Transverse colon (tissue), 4 donors: ENCODE data around the gene SYT1. TPM values are rescaled to one million over a fixed set of nuclear protein-coding genes. Genes with fewer than 3 reads are reported as not detected.

Source experiments
- DNase-seq: peaks from one replicate; pipeline ENCODE4 v3.0.0-alpha.2; 2019
- H3K27ac ChIP-seq, 4 donors: fragments of 200-600 bp; sonication (generic); 2 replicates each; pipeline ENCODE4 v1.5.1; 2016 to 2018; ENCODE audit warnings: inconsistent platforms in 4 of 4
- H3K27me3 ChIP-seq: fragments of 200-600 bp; sonication (generic); 2 replicates; pipeline ENCODE4 v1.5.1; 2017; ENCODE audit warnings: inconsistent platforms
- H3K36me3 ChIP-seq, 4 donors: fragments of 200-600 bp; sonication (generic); 2 replicates each; pipeline ENCODE4 v1.5.1; 2017 to 2019; ENCODE audit warnings: inconsistent platforms in 4 of 4
- H3K4me1 ChIP-seq, 4 donors: fragments of 200-600 bp; sonication (generic); 2 replicates each; pipeline ENCODE4 v1.5.1; 2017 to 2020; ENCODE audit warnings: inconsistent platforms in 4 of 4
- H3K4me3 ChIP-seq, 4 donors: fragments of 200-600 bp; sonication (generic); 1 replicate in 1 of 4; 2 replicates in 3 of 4; pipeline versions ENCODE4 v1.5.1 to v1.6.1; 2017 to 2019; ENCODE audit warnings: inconsistent platforms in 4 of 4
- H3K9me3 ChIP-seq, 2 donors: fragments of 200-600 bp; sonication (generic); 2 replicates each; pipeline ENCODE4 v1.5.1; 2017 to 2019; ENCODE audit warnings: inconsistent platforms in 2 of 2
- EP300 ChIP-seq: sonication (generic); formaldehyde crosslinking; IDR thresholded peaks from one replicate; pipeline ENCODE4 v1.6.1; 2017; ENCODE audit warnings: antibody characterized with exemption, low read depth
- POLR2A ChIP-seq: fragments of 450-650 bp; IDR thresholded peaks from one replicate; pipeline ENCODE4 v1.6.1; 2016; ENCODE audit warnings: antibody characterized with exemption, mild to moderate bottlenecking, moderate library complexity
- POLR2AphosphoS5 ChIP-seq, 3 donors: sonication (generic); formaldehyde crosslinking; IDR thresholded peaks; one replicate each; pipeline ENCODE4 v1.6.1; 2016; ENCODE audit warnings: antibody characterized with exemption in 3 of 3
- WGBS, 2 donors: methylation state at CpG; one replicate each; pipeline ENCODE4 v1.1.5; 2018; ENCODE audit warnings: low coverage in 1 of 2; 5-methylcytosine and 5-hydroxymethylcytosine counted together
- in situ Hi-C, 4 donors: fragments of 200-750 bp; cut with MboI; loops; one replicate each; pipeline versions ENCODE4 v1.15.0 to v1.15.1; 2017; ENCODE audit warnings: low sequenced_read_pairs in 3 of 4, low pct_ligation_motif_present in 1 of 4, low pct_unique_long_range_greater_than_20kb in 1 of 4
- intact Hi-C: fragments of 100-400 bp; cut with DNase I; formaldehyde crosslinking; loops from one replicate; pipeline ENCODE4 v1.15.1; 2023; ENCODE audit warnings: low total_unique reads
- total RNA-seq, 4 donors: library from RNA; depleted of rRNA; stranded (reverse); fragments of >200 nt; gene quantifications; one replicate each; pipeline ENCODE4 v1.1.0, GENCODE V29; 2016
- TF ChIP-seq, protein P1 (sequence below), 5 experiments: fragments of 200-600 bp in 3 of 5; fragments of 450-650 bp in 2 of 5; sonication (generic) in 3 of 5; IDR thresholded peaks; 1 replicate in 2 of 5; 2 replicates in 3 of 5; pipeline ENCODE4 v1.5.1; 2016 to 2017; ENCODE audit warnings: antibody characterized with exemption in 5 of 5, inconsistent platforms in 3 of 5, mild to moderate bottlenecking in 2 of 5, moderate library complexity in 1 of 5

SYT1 gene
- total RNA-seq, 4 donors from 2014 or later: 0.60 to 4.9 (median 2.1) TPM

DNA sequence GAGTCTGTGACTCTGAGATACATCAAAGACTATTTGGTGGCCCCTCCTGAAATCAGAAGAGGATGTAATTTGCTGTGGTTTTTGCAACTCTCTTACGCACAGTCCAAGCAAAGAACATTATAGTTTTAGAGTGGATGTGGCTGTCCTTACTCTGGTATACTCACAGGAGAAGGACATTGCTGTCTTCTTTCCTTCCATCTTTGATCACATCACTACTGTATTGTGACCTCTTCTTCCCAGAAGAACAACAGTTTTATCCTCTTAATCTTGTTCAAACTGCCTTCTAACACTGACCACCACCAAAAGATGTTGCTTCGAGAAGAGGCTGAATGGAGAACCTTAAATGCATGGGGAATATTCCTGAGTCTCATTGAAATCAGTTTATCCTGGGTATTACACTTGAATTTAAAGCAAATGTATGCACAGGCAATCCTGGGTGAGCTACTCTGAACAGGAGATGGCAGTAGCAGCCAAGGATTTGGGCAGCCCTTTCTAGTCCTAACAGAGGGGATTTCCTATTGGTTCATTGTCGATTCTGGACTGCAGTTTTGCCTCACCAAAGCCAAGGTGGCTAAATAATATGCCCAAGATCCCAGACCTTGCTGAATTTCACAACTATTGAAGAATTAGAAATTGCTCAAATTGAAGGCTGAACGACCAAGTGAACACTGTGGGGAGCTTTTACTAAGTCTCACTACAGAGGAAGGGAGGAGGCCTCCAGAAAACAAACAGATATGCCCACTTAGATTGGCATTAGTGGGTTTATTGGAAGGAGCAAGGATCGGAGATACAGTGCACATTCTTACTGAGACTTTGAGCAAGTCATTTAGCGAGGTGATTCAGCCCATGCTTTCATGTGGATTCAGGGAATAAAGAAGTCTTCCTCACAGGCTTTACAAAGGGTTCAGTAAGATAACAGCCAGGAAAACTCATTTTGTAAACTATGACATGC lies 543.4 kb downstream of the SYT1 start:
- peak overlapping the region in 1 of 4 donors; percentile 2 for H3K27ac ChIP-seq
- intact Hi-C loops: no loop called here
- TF ChIP-seq EP300: no peak
- TF ChIP-seq, protein P1, sequence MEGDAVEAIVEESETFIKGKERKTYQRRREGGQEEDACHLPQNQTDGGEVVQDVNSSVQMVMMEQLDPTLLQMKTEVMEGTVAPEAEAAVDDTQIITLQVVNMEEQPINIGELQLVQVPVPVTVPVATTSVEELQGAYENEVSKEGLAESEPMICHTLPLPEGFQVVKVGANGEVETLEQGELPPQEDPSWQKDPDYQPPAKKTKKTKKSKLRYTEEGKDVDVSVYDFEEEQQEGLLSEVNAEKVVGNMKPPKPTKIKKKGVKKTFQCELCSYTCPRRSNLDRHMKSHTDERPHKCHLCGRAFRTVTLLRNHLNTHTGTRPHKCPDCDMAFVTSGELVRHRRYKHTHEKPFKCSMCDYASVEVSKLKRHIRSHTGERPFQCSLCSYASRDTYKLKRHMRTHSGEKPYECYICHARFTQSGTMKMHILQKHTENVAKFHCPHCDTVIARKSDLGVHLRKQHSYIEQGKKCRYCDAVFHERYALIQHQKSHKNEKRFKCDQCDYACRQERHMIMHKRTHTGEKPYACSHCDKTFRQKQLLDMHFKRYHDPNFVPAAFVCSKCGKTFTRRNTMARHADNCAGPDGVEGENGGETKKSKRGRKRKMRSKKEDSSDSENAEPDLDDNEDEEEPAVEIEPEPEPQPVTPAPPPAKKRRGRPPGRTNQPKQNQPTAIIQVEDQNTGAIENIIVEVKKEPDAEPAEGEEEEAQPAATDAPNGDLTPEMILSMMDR (IDR thresholded peaks at IDR 0.05): peak; percentile 55 to 74 (median 66)
- peak; percentile 69 for DNase-seq
- H3K4me3 ChIP-seq: no peak overlapping the region
- H3K4me1 ChIP-seq: peaks cover 0 to 18% (median 10%) of the 10 kb centered on the region in 4 donors
- 45 to 46% methylated on average over 3 to 6 of the region's 6 CpGs for WGBS, 2 donors
- H3K9me3 ChIP-seq: no peaks in the 10 kb centered on the region
- H3K27me3 ChIP-seq: no peaks in the 10 kb centered on the region
- H3K36me3 ChIP-seq: no peaks in the 10 kb centered on the region
- in situ Hi-C loops: loop anchor here (10.0 to 25.0 kb wide), 6 partner anchors 129 to 854 kb away; partner anchors contain the start of gene PAWR (in 1 of the 4)

DNA sequence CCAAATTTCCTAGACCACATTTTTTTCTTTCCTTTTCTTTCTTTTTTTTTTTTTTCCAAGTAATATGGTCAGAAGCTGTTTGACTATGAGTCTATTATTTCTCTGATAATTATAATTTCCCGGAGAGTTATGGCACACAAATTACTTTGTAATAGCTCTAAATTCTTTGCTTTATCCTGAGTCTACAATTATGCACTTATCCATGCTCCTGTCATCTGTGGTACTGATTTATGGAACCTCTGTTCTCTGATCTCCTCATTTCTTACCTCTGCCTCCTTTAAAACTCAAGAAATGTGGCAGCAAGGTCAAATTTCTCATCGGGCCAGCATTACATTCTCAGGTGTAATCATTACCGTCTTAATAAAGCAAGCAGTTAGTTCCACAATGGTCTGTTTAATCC lies 544.1 kb downstream of the SYT1 start:
- Histone ChIP-seq H3K36me3 (no peaks in the 10 kb centered on the region), H3K27ac (peak overlapping the region in 2 of 4 donors; percentile 2 to 14), H3K9me3 (no peaks in the 10 kb centered on the region), H3K4me1 (peaks cover 0 to 25% (median 16%) of the 10 kb centered on the region in 4 donors), H3K27me3 (no peaks in the 10 kb centered on the region), H3K4me3 (no peak overlapping the region)
- 62 to 66% methylated on average over 3 of the region's 3 CpGs for whole genome bisulfite sequencing, 2 donors
- intact Hi-C loops: no loop called here
- TF ChIP-seq, protein P1 (IDR thresholded peaks at IDR 0.05): no peak
- TF ChIP-seq EP300: no peak
- TF ChIP-seq POLR2AphosphoS5 (IDR thresholded peaks at IDR 0.05): no peak
- TF ChIP-seq POLR2A: no peak
- in situ Hi-C loops: loop anchor here (10.0 to 25.0 kb wide), 6 partner anchors 129 to 854 kb away; partner anchors contain the start of gene PAWR (in 1 of the 4)
- DNase-seq: no peak

DNA sequence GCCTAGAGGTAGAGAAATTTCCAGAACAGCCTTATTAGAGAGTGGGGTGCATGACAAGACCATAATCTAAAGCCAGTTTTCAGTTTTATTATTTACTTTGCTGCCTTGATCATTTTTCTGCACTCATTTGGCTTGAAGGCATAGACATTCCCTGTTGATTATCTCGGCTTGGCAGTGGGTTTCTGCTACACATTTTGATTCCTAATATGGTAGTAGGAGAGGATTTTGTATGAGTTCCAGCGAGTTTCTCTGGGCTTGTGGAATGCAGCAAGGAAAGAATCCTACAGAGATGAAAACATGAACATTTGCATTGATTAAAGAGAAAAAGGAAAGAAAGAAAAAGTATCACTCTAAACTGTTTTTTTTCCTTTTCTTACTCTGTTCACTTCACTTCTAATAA lies 545.0 kb downstream of the SYT1 start:
- no peak for DNase-seq
- TF ChIP-seq, protein P1 (IDR thresholded peaks at IDR 0.05): no peak
- TF ChIP-seq POLR2A: no peak
- no peak for TF ChIP-seq POLR2AphosphoS5 (IDR thresholded peaks at IDR 0.05)
- no peak for TF ChIP-seq EP300
- H3K27me3 ChIP-seq: no peaks in the 10 kb centered on the region
- in situ Hi-C loops: loop anchor here (10.0 to 25.0 kb wide), 6 partner anchors 128 to 853 kb away; partner anchors contain the start of gene PAWR (in 1 of the 4)
- WGBS, 2 donors: 44 to 72% methylated on average over 2 of the region's 2 CpGs
- peak overlapping the region in 3 of 4 donors; percentile 2 to 34 (median 14) for H3K27ac ChIP-seq
- H3K4me3 ChIP-seq: no peak overlapping the region
- intact Hi-C loops: no loop called here
- no peaks in the 10 kb centered on the region for H3K9me3 ChIP-seq
- H3K36me3 ChIP-seq: no peaks in the 10 kb centered on the region
- peaks cover under 1 to 29% (median 20%) of the 10 kb centered on the region in 4 donors for H3K4me1 ChIP-seq

GRCh38 chr12:79411791-79412190 lies 547.2 kb downstream of the SYT1 start:
- in situ Hi-C loops (loop anchor here (10.0 to 25.0 kb wide), 6 partner anchors 126 to 851 kb away; partner anchors contain the start of gene PAWR (in 1 of the 4)), intact Hi-C loops (no loop called here)
- 66 to 67% methylated on average over 3 of the region's 3 CpGs for WGBS, 2 donors
- no peaks in the 10 kb centered on the region for H3K27me3 ChIP-seq
- TF ChIP-seq EP300 (no peak), POLR2AphosphoS5 (IDR thresholded peaks at IDR 0.05) (no peak), POLR2A (no peak)
- TF ChIP-seq, protein P1 (IDR thresholded peaks at IDR 0.05): no peak
- DNase-seq: no peak
- no peak overlapping the region for H3K4me3 ChIP-seq
- no peaks in the 10 kb centered on the region for H3K9me3 ChIP-seq
- no peaks in the 10 kb centered on the region for H3K36me3 ChIP-seq
- peaks cover 3 to 50% (median 36%) of the 10 kb centered on the region in 4 donors for H3K4me1 ChIP-seq
- no peak overlapping the region for H3K27ac ChIP-seq
